ENCODE measurements around the gene DNAI7. TPM values are rescaled to one million over a fixed set of nuclear protein-coding genes. Genes with fewer than 3 reads are reported as not detected.

DNAI7 gene, protein sequence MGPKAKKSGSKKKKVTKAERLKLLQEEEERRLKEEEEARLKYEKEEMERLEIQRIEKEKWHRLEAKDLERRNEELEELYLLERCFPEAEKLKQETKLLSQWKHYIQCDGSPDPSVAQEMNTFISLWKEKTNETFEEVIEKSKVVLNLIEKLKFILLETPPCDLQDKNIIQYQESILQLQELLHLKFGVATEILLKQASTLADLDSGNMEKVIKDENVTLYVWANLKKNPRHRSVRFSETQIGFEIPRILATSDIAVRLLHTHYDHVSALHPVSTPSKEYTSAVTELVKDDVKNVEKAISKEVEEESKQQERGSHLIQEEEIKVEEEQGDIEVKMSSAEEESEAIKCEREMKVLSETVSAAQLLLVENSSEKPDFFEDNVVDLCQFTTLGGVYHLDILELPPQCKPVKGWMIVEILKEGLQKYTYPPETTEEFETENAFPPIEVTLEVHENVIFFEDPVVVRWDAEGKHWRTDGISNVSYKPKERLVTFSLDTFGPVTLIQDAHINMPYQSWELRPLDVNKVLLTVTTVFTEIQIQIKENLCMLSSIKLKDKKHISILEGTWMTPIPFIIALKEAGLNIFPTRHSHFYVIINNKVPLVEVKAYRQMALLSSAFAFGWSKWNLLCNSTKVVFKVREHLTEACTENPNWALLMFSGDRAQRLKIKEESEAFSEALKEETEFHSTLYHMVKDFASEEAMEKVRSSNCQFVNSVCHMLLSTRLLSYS
- total RNA-seq, result not detected

DNA sequence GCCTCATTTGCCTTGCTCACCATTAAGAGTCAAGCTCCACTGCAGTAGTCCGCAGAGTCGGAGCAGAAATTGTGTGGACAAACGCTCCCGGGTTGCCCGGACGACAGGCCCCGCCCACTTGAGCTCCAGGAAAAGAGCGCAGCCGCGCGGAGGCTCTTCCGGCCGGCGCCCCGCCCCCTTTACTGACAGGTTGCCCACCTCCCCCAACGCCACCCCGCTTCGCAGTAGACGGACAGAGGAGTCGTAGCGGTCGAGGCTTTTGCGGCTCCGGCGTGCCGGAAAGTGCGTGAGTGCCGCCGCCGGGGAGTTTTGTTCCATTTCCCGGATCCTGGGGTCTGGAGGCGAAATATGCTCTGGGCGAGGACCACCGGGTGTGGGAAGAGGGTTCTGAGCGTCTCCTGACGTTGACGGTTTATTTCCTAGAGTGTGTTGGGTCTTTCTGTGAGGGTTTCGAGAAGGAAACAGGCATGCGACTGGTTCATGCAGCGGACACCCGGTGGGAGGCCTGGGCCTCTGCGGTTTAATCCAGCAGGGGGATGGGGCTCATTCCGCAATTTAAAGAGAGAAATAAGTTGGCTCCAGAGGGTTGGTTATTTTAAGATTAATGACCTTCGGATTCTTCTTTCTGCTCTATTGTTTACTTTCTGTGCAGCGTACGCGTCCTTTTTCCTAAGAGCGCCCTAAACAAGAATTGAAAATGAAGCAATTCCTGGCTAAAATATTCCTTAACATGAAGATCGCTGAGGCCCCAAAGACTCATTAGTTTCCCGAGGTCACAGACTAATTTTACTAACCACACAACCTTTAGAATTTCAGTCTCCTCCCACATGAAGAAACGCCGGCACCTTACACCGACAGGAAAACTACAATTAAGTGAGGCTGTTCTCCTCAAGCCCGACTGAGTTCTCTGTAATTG, at the start of gene DNAI7, which contains the start of gene ETFRF1:
DNAI7 (minus strand) TSS at position 105 of the 916 bp plus-strand sequence; CDS start at position 23, 82 bp downstream.
ETFRF1 (plus strand) TSS at position 182 of the 916 bp plus-strand sequence. CDS start 8,720 bp downstream, outside the sequence.
- Histone ChIP-seq H3K27me3 (no peaks in the 10 kb centered on the region), H3K4me3 (peak within 1 kb of the TSS; percentile 74 to 97 (median 78)), H3K27ac (peak within 1 kb of the TSS; percentile 90 to 97 (median 92)), H3K4me1 (peaks cover 18 to 27% of the 10 kb centered on the region in 2 donors), H3K36me3 (no peaks in the 10 kb centered on the region), H3K9me3 (no peaks in the 10 kb centered on the region)
- intact Hi-C loops (cut with DNase I; ENCODE audit: low total_unique reads), result loop anchor here (2.0 to 10.0 kb wide), 2 partner anchors 55 to 1829 kb away; partner anchors contain the start of genes KRAS and MED21
- TF ChIP-seq, protein P1, sequence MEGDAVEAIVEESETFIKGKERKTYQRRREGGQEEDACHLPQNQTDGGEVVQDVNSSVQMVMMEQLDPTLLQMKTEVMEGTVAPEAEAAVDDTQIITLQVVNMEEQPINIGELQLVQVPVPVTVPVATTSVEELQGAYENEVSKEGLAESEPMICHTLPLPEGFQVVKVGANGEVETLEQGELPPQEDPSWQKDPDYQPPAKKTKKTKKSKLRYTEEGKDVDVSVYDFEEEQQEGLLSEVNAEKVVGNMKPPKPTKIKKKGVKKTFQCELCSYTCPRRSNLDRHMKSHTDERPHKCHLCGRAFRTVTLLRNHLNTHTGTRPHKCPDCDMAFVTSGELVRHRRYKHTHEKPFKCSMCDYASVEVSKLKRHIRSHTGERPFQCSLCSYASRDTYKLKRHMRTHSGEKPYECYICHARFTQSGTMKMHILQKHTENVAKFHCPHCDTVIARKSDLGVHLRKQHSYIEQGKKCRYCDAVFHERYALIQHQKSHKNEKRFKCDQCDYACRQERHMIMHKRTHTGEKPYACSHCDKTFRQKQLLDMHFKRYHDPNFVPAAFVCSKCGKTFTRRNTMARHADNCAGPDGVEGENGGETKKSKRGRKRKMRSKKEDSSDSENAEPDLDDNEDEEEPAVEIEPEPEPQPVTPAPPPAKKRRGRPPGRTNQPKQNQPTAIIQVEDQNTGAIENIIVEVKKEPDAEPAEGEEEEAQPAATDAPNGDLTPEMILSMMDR (IDR thresholded peaks at IDR 0.05 in 4 of 5, conservative IDR thresholded peaks at IDR 0.05 in 1 of 5), result no peak
- TF ChIP-seq POLR2A (IDR thresholded peaks at IDR 0.05), result peak; percentile 78 to 91
- DNase-seq (peak; percentile 93 to 95), ATAC-seq (peak; percentile 96 to 97)
- in situ Hi-C loops (cut with MboI; ENCODE audit: low sequenced_read_pairs in 4 of 4), result loop anchor here in 1 of 4 donors (10.0 kb wide), 1 partner anchor 49 kb away; no protein-coding TSS in a partner anchor

DNA sequence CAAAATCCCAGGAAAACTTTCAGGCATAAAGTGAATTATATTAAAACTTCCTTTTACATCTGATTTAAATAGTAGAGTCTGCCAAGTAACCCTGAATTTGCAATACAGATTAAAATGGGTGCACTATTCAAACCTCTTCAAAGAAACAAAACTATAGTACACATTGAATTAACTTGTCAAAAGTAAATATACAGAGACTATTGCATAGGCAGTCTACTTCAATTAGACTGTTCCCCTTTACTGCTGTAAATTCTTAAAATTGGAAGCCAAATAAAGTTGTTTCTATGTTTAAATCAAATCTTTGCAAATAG, 48.7 kb upstream of the DNAI7 start:
- H3K36me3 ChIP-seq, result no peaks in the 10 kb centered on the region
- in situ Hi-C loops (cut with MboI; ENCODE audit: low sequenced_read_pairs in 4 of 4), result loop anchor here in 1 of 4 donors (10.0 kb wide), 1 partner anchor 49 kb away; the partner anchor contains the start of genes DNAI7 and ETFRF1
- DNase-seq (no peak), ATAC-seq (no peak)
- no peak overlapping the region for H3K27ac ChIP-seq
- H3K4me1 ChIP-seq, result peaks cover 3 to 6% of the 10 kb centered on the region in 2 donors
- H3K9me3 ChIP-seq, result no peaks in the 10 kb centered on the region
- TF ChIP-seq, protein P1 (IDR thresholded peaks at IDR 0.05 in 4 of 5, conservative IDR thresholded peaks at IDR 0.05 in 1 of 5), result no peak
- no peak overlapping the region for H3K4me3 ChIP-seq
- intact Hi-C loops (cut with DNase I; ENCODE audit: low total_unique reads), result no loop called here
- no peaks in the 10 kb centered on the region for H3K27me3 ChIP-seq

DNA sequence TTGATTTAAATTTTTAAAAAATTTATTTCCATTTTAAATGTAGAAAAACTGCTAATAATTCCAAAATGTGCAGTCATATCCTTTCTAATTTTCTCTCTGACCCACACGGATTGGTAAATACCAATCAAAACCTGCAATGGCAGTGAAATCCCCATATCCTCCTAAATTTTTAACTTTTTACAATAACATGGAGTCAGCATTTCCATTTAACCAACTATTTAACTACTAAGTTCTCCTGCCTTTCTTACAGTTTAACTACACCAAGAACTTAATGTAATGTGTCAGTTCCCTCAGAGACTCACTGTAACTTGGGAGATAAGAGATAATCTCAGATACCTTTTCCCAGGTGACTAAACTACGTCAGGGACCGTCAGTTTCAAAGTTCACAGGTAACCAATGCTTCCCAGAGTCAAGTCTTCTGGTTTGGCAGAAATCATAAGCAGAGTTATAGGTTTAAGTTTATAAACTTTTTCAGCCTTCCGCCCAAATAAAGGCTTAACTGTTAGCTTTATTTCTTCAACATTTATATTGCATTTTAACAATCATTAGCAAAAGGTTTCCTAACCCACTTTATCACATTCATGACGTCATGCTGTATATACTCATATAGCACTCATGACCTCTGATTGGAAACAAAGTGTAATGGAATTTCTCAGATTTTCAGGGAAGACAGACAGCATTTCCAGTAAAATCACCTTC, 48.2 kb upstream of the DNAI7 start:
- TF ChIP-seq, protein P1 (IDR thresholded peaks at IDR 0.05 in 4 of 5, conservative IDR thresholded peaks at IDR 0.05 in 1 of 5), result no peak
- TF ChIP-seq POLR2A (IDR thresholded peaks at IDR 0.05), result no peak
- Histone ChIP-seq H3K27me3 (no peaks in the 10 kb centered on the region), H3K4me1 (peaks cover 0 to 2% of the 10 kb centered on the region in 2 donors), H3K4me3 (no peak overlapping the region), H3K9me3 (no peaks in the 10 kb centered on the region), H3K27ac (no peak overlapping the region), H3K36me3 (no peaks in the 10 kb centered on the region)
- no peak for DNase-seq
- intact Hi-C loops (cut with DNase I; ENCODE audit: low total_unique reads) (no loop called here), in situ Hi-C loops (cut with MboI; ENCODE audit: low sequenced_read_pairs in 4 of 4) (loop anchor here in 1 of 4 donors (10.0 kb wide), 1 partner anchor 48 kb away; the partner anchor contains the start of genes DNAI7 and ETFRF1)
- no peak for ATAC-seq
